DMS153 treated with DMSO at 0.1 percent for 48 hours (cell line): Measurements from ENCODE around the gene NKAIN2.
A peak's percentile ranks its signal among the peaks of the same experiment; 100 is the strongest.

Experiments
- DNase-seq: peaks from one replicate; lab custom pipeline; 2025; ENCODE audit not compliant: unreplicated experiment; lab: John Stamatoyannopoulos, UW

The NKAIN2 gene

DNA sequence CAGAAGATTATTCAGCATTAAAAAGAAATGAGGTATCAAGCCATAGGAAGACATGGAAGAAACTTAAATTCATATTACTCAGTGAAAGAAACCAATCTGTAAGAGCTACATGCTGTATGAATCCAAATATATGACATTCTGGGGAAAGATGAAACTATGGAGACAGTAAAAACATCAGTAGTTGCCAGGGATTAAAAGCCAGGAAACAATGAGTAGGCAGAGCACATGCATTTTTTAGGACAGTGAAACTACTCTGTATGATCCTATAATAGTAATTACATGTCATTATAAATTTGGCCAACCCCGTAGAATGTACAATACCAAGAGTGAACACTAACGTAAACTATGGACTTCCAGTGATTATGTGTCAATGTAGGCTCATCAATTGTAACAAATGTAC, 1065.8 kb downstream of the NKAIN2 start:
- no peak for DNase-seq

DNA sequence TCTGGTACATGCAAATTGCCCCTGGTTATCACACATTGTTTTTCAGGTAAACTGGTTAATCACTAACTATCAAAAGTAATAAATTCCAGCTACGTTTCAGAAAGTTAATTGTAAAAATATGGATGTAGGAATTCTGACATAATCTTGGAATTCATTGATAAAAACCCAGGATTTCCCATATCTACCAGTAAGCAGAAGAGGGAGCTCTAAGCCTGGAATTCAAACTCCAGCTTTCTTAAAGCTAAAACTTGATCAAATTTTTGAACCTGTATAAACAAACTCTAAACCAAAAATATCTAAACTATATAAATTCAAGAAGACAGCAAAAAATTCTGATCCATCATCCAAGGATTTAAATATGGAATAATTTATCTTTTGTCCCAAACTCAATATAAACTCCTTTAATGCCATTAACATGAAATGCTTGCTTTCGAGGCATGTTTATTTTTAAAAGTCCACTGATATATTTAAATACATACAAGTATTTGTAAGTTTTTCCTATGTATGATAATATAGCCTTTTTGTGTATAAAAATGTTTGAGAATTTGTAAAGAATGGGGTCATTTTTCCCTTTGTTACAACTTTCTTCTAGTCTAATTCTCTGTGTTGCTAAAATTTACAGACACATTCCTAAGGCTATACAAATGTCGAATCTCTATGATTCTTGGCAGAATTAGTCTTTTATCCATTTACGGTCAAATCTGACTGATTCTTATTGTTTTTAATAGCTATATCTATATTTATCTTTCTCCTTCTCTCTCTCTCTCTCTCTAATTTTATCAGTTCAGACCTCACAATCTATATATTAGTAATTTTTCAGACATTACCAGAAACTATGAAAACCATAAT, 1067.2 kb downstream of the NKAIN2 start:
- peak; percentile 35 for DNase-seq

DNA sequence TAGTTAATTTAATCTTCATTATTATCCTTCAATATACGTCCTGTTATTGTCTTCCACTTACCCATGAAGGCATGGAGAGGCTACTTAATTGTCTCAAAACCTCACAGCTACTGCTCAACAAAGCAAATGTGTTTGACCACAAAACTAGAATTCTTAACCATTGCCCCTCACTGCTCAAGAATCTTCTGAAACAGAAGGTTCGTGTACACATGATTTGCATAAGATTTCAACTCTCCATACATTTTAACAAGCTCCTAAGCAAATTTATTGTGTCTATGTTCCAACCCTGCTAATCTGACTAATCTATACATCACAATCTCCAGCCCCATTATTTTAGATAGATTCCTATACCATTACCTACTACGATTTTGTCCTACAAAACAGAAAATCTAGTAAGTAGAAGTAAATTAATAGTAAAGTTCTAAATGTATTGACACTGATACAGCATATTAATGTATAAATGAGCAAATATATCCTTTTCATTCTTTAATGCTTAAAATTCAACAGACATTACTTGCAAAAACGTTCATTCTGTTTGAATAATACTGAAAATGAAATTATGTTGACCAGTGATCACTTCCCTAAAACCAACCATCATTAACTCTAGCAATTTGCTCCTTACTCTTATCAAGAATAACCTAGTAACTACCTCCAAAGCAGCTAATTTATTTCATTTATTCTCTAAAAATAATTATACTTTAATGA, 1068.8 kb downstream of the NKAIN2 start:
- no peak for DNase-seq

DNA sequence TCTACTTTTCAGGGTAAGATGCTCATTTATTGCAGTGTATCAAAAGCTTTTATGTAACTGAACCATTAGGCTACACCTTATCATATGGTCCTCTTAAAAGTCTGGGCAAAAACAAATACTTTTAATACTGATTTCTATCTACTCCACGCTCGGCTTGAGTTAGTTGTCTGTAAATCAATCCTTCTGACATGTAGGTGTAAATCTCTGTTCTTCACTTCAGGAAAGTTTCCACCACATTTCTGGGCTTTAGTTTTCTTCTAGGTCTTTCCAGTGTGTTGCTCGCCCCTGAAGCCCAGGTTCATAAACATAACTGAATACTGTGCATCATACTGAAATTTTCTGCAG, 1069.4 kb downstream of the NKAIN2 start:
- DNase-seq, result no peak
